Fibroblast of villous mesenchyme (primary cell): ENCODE data around the gene ACTR5. TPM values are rescaled to one million over a fixed set of nuclear protein-coding genes. Genes with fewer than 3 reads are reported as not detected.

Experiments
- DNase-seq: peaks from one replicate; pipeline ENCODE4 v3.0.0-alpha.2; 2010; ENCODE audit warnings: low read depth
- H3K4me3 ChIP-seq: 2 replicates; pipeline ENCODE4 v1.5.1; 2011; ENCODE audit warnings: low read depth, mild to moderate bottlenecking, low read length
- total RNA-seq: library from RNA; depleted of rRNA; stranded (reverse); fragments of >200 nt; gene quantifications from 2 replicates; pipeline ENCODE4 v1.2.3, GENCODE V29; 2012
- TF ChIP-seq, protein P1 (sequence below): IDR thresholded peaks from 2 replicates; pipeline ENCODE4 v1.5.1; 2012; ENCODE audit warnings: low read depth, mild to moderate bottlenecking, low read length; ENCODE audit not compliant: insufficient read depth

The ACTR5 gene
- total RNA-seq, 1 donor: 7.8 TPM

DNA sequence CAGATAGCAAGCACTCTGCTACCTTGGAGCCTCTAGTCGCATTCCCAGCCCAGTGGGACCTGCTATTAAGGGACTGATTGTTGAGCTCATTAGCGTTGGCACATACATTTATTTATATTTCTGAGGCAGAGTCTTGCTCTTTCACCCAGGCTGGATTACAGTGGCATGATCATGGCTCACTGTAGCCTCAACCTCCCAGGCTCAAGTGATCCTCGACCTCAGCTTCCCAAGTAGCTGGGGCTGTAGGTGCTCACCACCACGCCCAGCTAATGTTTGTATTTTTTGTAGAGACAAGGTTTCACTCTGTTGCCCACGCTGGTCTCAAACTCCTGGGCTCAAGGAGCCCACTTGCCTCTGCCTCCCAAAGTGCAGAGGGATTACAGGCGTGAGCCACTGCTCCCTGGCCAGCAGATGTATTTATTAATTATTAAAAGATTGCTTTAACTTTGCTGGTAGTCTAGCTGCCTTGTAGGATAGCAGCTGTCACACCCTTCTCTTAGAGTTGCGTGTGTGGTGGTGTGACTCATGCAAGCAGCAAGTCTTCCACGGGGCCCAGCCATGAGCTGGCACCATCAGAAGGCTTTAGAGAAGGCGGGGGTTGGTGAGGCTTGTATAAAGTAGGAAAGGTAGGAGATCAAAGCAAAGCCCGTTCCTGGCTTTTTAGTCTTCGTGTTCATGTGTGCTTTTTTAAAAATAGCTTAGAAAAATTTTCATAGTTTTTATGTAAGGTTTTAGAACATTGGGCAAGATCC lies 16.5 kb downstream of the ACTR5 start:
- no peak overlapping the region for H3K4me3 ChIP-seq
- peak; percentile 84 for DNase-seq
- TF ChIP-seq, protein P1, sequence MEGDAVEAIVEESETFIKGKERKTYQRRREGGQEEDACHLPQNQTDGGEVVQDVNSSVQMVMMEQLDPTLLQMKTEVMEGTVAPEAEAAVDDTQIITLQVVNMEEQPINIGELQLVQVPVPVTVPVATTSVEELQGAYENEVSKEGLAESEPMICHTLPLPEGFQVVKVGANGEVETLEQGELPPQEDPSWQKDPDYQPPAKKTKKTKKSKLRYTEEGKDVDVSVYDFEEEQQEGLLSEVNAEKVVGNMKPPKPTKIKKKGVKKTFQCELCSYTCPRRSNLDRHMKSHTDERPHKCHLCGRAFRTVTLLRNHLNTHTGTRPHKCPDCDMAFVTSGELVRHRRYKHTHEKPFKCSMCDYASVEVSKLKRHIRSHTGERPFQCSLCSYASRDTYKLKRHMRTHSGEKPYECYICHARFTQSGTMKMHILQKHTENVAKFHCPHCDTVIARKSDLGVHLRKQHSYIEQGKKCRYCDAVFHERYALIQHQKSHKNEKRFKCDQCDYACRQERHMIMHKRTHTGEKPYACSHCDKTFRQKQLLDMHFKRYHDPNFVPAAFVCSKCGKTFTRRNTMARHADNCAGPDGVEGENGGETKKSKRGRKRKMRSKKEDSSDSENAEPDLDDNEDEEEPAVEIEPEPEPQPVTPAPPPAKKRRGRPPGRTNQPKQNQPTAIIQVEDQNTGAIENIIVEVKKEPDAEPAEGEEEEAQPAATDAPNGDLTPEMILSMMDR: no peak

DNA sequence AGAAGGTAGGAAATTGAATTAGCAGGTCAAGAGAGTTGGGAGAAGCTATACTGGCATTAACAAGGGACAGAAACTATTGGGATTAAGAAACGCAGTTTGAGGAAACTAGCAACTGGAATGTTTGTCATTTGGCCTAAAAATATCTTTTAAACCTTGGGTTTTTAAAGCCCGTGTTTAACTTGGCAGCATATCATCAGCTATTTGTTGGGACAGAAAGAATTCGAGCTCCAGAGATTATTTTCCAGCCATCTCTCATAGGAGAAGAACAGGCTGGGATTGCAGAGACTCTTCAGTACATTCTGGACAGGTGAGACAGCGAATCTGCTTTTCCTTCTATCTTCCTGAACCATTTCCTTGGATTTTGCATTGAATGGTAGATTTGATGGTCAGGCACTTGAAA lies 17.8 kb downstream of the ACTR5 start:
- TF ChIP-seq, protein P1: no peak
- DNase-seq: no peak
- H3K4me3 ChIP-seq: no peak overlapping the region

DNA sequence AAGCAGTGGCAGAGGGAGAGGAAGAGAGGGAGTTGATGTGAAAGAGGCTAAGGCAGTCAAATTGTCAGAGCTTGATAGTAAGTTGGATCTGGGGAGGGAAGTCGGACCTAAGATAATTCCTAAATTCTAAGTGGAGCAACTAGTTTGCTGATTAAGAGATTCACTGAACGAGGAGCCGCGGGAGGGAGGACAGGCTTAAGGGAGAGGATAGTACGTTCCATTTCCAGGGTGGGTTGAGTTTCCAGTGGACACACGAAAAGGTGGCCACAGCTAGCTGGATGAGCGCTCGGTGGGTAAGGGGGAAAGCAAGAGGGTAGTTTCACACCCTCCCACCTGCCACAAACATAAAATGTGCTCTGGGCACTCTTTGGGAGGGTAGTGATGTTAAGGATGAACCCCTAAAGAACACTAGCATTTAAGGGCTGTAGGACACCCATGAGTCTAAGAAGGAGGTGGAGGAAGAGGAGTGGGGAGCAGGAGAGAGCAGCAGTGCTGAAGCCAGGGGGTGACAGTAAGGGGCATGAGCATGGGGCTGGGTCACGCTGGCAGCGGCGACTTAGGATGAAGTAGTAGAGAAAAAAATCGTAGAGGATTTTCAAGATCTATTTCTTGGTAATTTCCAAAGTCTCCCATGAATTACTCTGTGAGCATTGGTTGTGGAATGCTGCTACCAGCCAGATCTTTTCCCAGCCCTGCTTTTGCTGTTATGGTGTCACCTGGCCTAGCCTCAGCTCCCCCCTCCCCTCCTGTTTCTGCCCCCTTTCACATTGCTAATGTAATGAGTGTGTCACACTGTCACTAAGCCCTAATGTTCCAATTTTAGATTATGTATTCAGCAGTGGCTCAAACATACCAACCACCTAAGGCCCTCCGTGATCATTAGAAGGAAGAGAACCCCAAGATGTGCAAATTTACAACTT lies 21.4 kb downstream of the ACTR5 start:
- H3K4me3 ChIP-seq: no peak overlapping the region
- TF ChIP-seq, protein P1: no peak
- no peak for DNase-seq

DNA sequence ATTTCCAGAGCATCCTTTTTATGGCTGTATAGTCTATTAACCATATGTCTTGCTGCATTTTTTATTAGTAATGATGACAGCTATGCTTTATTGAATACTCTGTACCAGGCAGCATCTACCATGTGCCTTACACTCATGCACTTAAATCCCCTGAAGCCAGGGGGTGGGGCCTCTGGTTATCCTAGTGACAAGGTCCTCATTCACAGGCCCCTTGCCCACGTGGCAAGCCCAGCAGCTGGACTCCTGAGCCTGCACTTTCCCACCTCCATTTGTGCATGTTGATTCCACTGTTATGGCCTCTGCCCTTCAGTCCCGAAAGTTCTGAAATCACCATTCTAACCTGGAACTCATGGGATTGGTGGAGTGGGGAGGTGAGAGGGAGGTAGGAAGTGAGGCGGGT lies 22.3 kb downstream of the ACTR5 start:
- no peak for DNase-seq
- no peak overlapping the region for H3K4me3 ChIP-seq
- TF ChIP-seq, protein P1: no peak

DNA sequence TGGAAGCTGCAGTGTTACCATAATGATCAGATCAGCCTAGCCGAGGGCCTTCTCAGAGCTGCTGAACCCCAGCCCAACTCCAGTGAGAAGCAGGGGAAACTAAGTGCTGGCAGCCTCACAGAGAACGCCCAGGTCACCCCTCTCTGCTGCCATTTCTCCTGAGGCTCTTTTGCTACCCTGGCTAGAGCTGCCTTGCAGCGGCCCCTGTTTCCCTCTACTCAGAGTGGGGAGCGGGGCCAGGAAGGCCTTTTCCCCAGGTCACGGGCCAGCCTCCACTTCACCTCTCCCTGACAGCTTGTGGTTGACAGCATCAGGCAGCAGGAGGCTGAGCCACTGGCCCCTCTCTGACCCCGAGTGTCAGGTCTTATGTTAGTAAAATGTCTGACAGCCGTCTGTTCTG lies 22.7 kb downstream of the ACTR5 start:
- TF ChIP-seq, protein P1: no peak
- H3K4me3 ChIP-seq: no peak overlapping the region
- DNase-seq: no peak

DNA sequence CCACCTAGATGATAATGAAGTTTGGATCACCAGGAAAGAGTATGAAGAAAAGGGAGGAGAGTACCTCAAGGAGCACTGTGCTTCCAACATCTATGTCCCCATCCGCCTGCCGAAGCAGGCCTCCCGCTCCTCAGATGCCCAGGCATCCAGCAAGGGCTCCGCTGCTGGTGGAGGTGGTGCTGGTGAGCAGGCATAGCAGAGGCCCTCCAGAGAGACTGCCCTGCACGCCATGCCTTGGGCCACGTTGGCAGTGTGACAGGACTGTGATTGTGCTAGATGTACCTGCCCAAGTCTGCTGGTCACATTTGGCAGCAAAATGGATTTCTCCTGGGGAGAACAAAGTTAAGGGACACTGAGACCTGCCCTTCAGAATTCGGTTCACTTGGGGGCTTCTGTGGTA lies 23.4 kb downstream of the ACTR5 start:
- no peak for DNase-seq
- TF ChIP-seq, protein P1: no peak
- no peak overlapping the region for H3K4me3 ChIP-seq
